Neuronal stem cell (in vitro differentiated cells): ENCODE results near the gene PIGU.
"Not testable (repeated sequence)": the region's sequence is repeated elsewhere in the genome, so short reads cannot be mapped to it uniquely, and the experiment has no call there.

Experiments
- DNase-seq: peaks from one replicate; pipeline ENCODE4 v3.0.0-alpha.2; 2013; ENCODE audit warnings: low spot score
- H2AFZ ChIP-seq: one replicate; pipeline ENCODE4 v1.6.1; 2013; ENCODE audit warnings: mild to moderate bottlenecking, low read length, inconsistent platforms
- H2AK5ac ChIP-seq: 2 replicates; pipeline ENCODE4 v1.6.1; 2013; ENCODE audit warnings: low read depth, mild to moderate bottlenecking, inconsistent platforms, low read length, moderate library complexity, mixed read lengths
- H2BK120ac ChIP-seq: 2 replicates; pipeline ENCODE4 v1.6.1; 2013; ENCODE audit warnings: low read depth, mild to moderate bottlenecking, inconsistent platforms, low read length, moderate library complexity, mixed read lengths
- H2BK12ac ChIP-seq: one replicate; pipeline ENCODE4 v1.6.1; 2013; ENCODE audit warnings: low read length, inconsistent platforms
- H2BK15ac ChIP-seq: 2 replicates; pipeline ENCODE4 v1.6.1; 2013; ENCODE audit warnings: mild to moderate bottlenecking, low read length, inconsistent platforms, mixed read lengths
- H2BK5ac ChIP-seq: one replicate; pipeline ENCODE4 v1.6.1; 2013; ENCODE audit warnings: inconsistent platforms, mild to moderate bottlenecking, low read length, moderate library complexity
- H3K14ac ChIP-seq: one replicate; pipeline ENCODE4 v1.6.1; 2013; ENCODE audit warnings: low read length, inconsistent platforms
- H3K18ac ChIP-seq: 2 replicates; pipeline ENCODE4 v1.6.1; 2013; ENCODE audit warnings: low read length, inconsistent platforms
- H3K23ac ChIP-seq: 2 replicates; pipeline ENCODE4 v1.6.1; 2013; ENCODE audit warnings: low read depth, mild to moderate bottlenecking, mixed read lengths, low read length, inconsistent platforms; ENCODE audit not compliant: poor library complexity
- H3K27ac ChIP-seq: replicated peaks from 3 replicates; pipeline ENCODE4 v1.5.1; 2013; ENCODE audit warnings: low read length, inconsistent platforms
- H3K27me3 ChIP-seq, 3 experiments: 2 replicates each; pipeline ENCODE4 v1.6.1; 2013; ENCODE audit warnings: low read length in 3 of 3, mild to moderate bottlenecking in 2 of 3, inconsistent platforms in 1 of 3, low read depth in 1 of 3, mixed read lengths in 1 of 3, moderate library complexity in 1 of 3; ENCODE audit not compliant: control insufficient read depth in 3 of 3, insufficient read depth in 3 of 3
- H3K36me3 ChIP-seq, 2 donors: replicated peaks in 1 of 2; 2 replicates each; pipeline ENCODE4 v1.6.1; 2013; ENCODE audit warnings: low read length in 2 of 2; ENCODE audit not compliant: control insufficient read depth in 2 of 2, insufficient read depth in 2 of 2
- H3K4ac ChIP-seq: 2 replicates; pipeline ENCODE4 v1.6.1; 2013; ENCODE audit warnings: inconsistent platforms, mild to moderate bottlenecking, low read length, moderate library complexity
- H3K4me1 ChIP-seq, 2 donors: 1 replicate in 1 of 2; 2 replicates in 1 of 2; pipeline ENCODE4 v1.6.1; 2013; ENCODE audit warnings: low read length in 2 of 2, low read depth in 1 of 2; ENCODE audit not compliant: control insufficient read depth in 2 of 2, insufficient read depth in 1 of 2
- H3K4me2 ChIP-seq: one replicate; pipeline ENCODE4 v1.6.1; 2013; ENCODE audit warnings: mild to moderate bottlenecking, low read length, inconsistent platforms; ENCODE audit not compliant: insufficient read depth, poor library complexity, severe bottlenecking
- H3K4me3 ChIP-seq, 2 donors: 2 replicates each; pipeline ENCODE4 v1.5.1; 2013; ENCODE audit warnings: low read length in 2 of 2, mild to moderate bottlenecking in 2 of 2, inconsistent platforms in 1 of 2, moderate library complexity in 1 of 2
- H3K79me1 ChIP-seq: one replicate; pipeline ENCODE4 v1.6.1; 2013; ENCODE audit warnings: low read depth, mild to moderate bottlenecking, inconsistent platforms, low read length, moderate library complexity
- H3K9ac ChIP-seq: one replicate; pipeline ENCODE4 v1.6.1; 2013; ENCODE audit warnings: mild to moderate bottlenecking, low read depth, low read length, inconsistent platforms; ENCODE audit not compliant: poor library complexity
- H3K9me3 ChIP-seq, 2 donors: replicated peaks in 1 of 2; 2 replicates each; pipeline versions ENCODE3 to v1.6.1; 2013; ENCODE audit warnings: low read length in 2 of 2, mild to moderate bottlenecking in 2 of 2, inconsistent platforms in 1 of 2, low read depth in 1 of 2, mixed read lengths in 1 of 2, moderate library complexity in 1 of 2; ENCODE audit not compliant: control insufficient read depth in 2 of 2, insufficient read depth in 1 of 2
- H4K8ac ChIP-seq: one replicate; pipeline ENCODE4 v1.6.1; 2013; ENCODE audit warnings: low read depth, mild to moderate bottlenecking, inconsistent platforms, low read length, moderate library complexity
- H4K91ac ChIP-seq: one replicate; pipeline ENCODE4 v1.6.1; 2013; ENCODE audit warnings: low read length, low read depth, mild to moderate bottlenecking, inconsistent platforms; ENCODE audit not compliant: poor library complexity
- WGBS, 2 donors: extraction: QIAGEN DNeasy Blood & Tissue Kit; methylation state at CpG; one replicate each; pipeline ENCODE4 v1.1.7; 2013; ENCODE audit warnings: missing lambda C conversion rate in 2 of 2, mixed read lengths in 1 of 2; ENCODE audit not compliant: insufficient read length in 2 of 2, insufficient replicate concordance in 1 of 2; ENCODE audit errors: extremely low coverage in 2 of 2; 5-methylcytosine and 5-hydroxymethylcytosine counted together

The PIGU gene

DNA sequence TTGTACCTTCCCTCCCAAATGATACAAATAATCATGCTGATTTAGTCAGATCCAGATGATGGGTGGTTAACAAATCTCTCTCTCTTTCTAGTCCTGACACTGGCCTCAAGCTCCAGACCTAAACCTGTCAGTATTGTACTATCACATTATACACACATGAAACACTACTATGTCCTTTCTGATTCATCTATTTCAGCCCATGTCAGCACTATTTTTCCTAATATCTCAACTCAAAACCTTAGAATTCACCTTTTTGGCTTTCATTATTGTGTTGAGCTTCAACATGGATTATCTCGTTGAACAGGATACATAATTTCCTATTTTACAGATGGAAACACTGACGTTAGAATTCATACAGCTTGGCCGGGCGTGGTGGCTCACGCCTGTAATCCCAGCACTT lies 3.5 kb downstream of the PIGU start:
- Histone ChIP-seq H3K18ac (no peak overlapping the region), H3K4me2 (no peak overlapping the region), H2BK12ac (no peak overlapping the region), H3K79me1 (no peaks in the 10 kb centered on the region), H3K36me3 (no peaks in the 10 kb centered on the region), H4K8ac (no peak overlapping the region), H2AFZ (no peak overlapping the region), H3K23ac (no peak overlapping the region), H3K9ac (no peak overlapping the region), H2BK5ac (no peak overlapping the region), H3K27me3 (no peaks in the 10 kb centered on the region), H3K14ac (no peak overlapping the region), H2BK15ac (no peak overlapping the region), H2BK120ac (no peak overlapping the region), H3K4me3 (no peak overlapping the region), H3K27ac (no peak overlapping the region), H3K9me3 (peaks cover 0 to 4% of the 10 kb centered on the region in 2 donors), H2AK5ac (no peak overlapping the region), H4K91ac (no peak overlapping the region), H3K4me1 (no peaks in the 10 kb centered on the region), H3K4ac (no peak overlapping the region)
- no peak for DNase-seq
- no CpG with 5 or more reads among the region's 5 CpGs for WGBS, 2 donors

DNA sequence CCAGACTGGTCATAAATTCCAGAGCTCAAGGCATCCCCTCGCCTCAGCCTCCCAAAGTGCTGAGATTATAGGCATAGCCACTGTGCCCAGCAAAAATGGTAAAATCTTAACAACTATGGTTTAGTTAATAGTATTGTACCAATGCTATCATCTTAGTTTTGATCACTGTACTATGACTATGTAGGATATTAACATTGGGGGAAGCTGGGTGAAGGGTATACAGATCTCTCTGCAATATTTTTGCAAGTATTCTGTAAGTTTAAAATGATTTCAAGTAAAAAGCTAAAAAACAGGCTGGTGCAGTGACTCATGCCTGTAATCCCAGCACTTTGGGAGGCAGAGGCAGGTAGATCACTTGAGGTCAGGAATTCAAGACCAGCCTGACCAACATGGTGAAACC lies 7.8 kb downstream of the PIGU start:
- Histone ChIP-seq H3K23ac (no peak overlapping the region), H3K4me3 (no peak overlapping the region), H3K79me1 (peaks cover 3% of the 10 kb centered on the region), H3K4me1 (no peaks in the 10 kb centered on the region), H3K9me3 (peaks cover 0 to 4% of the 10 kb centered on the region in 2 donors), H2AK5ac (no peak overlapping the region), H2BK15ac (no peak overlapping the region), H3K27me3 (no peaks in the 10 kb centered on the region), H3K14ac (no peak overlapping the region), H3K18ac (no peak overlapping the region), H2BK12ac (no peak overlapping the region), H3K4ac (no peak overlapping the region), H4K91ac (no peak overlapping the region), H3K27ac (no peak overlapping the region), H2BK5ac (no peak overlapping the region), H3K4me2 (no peak overlapping the region), H2AFZ (no peak overlapping the region), H3K36me3 (no peaks in the 10 kb centered on the region), H4K8ac (no peak overlapping the region), H2BK120ac (no peak overlapping the region), H3K9ac (no peak overlapping the region)
- no peak for DNase-seq
- no CpG with 5 or more reads among the region's 1 CpG for WGBS, 2 donors

DNA sequence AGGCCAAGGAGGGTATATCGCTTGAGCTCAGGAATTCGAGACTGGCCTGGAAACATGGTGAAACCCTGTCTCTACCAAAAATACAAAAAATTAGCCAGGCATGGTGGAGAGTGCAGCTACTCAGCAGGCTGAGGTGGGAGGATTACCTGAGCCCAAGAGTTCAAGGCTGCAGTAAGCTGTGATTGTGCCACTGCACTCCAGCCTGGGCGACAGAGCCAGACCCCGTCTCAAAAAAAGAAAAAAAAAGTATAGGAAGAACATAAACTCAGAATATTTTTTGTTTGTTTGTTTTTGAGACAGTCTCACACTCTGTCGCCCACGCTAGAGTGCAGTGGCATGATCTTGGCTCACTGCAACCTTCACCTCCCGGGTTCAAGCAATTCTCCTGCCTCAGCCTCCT lies 12.1 kb downstream of the PIGU start:
- not testable (repeated sequence) for H3K4me1 ChIP-seq, H3K9ac ChIP-seq, H3K4me3 ChIP-seq, H3K27ac ChIP-seq, H2BK5ac ChIP-seq, H2AFZ ChIP-seq, H4K8ac ChIP-seq, H2BK12ac ChIP-seq, H3K79me1 ChIP-seq, H3K4me2 ChIP-seq, H3K18ac ChIP-seq, H3K27me3 ChIP-seq, H3K4ac ChIP-seq, H2BK15ac ChIP-seq, DNase-seq, H3K36me3 ChIP-seq, H3K23ac ChIP-seq, H2BK120ac ChIP-seq, H2AK5ac ChIP-seq, H4K91ac ChIP-seq, H3K14ac ChIP-seq, H3K9me3 ChIP-seq
- WGBS, 2 donors = no CpG with 5 or more reads among the region's 7 CpGs

DNA sequence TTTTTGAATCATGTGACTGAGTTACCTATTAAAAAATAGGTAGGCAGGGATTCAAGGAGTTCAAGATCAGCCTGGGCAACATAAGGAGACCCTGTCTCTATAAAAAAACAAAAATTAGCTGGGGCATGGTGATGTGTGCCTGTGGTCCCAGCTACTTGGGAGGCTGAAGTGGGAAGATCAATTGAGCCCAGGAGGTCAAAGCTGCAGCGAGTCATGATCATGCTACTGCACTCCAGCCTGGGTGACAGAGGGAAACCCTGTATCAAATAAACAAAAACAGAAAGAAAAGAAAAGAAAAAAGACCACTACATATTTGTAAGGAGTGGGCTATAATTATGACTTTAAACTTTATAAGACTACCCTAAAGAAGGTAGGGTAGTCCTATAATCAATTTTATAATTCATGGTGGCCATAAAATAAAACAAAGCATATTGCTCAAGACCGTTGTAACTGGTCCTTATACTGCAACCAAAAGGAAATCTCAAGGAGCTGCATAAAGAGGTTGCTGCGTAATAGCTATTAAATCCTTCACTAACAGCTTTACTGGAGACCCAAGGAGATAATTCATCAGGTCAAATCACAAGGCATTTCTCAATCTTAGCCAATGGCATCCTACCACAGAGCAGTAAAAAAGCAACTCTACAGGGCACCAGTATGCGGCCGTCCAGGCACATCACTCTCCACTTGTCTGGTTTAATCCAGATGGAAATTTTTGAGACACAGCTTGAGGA lies 13.5 kb downstream of the PIGU start:
- Histone ChIP-seq H2BK12ac (no peak overlapping the region), H3K23ac (no peak overlapping the region), H4K91ac (no peak overlapping the region), H2BK5ac (no peak overlapping the region), H3K36me3 (peaks cover 0 to 3% of the 10 kb centered on the region in 2 donors), H2BK15ac (no peak overlapping the region), H3K79me1 (peaks cover 3% of the 10 kb centered on the region), H2AK5ac (no peak overlapping the region), H3K9ac (no peak overlapping the region), H3K4me2 (no peak overlapping the region), H3K4me1 (no peaks in the 10 kb centered on the region), H3K9me3 (no peaks in the 10 kb centered on the region), H3K14ac (no peak overlapping the region), H3K18ac (no peak overlapping the region), H4K8ac (no peak overlapping the region), H2AFZ (no peak overlapping the region), H3K4ac (no peak overlapping the region), H3K27me3 (no peaks in the 10 kb centered on the region), H3K27ac (no peak overlapping the region), H2BK120ac (no peak overlapping the region), H3K4me3 (no peak overlapping the region)
- no CpG with 5 or more reads among the region's 5 CpGs for WGBS, 2 donors
- DNase-seq = no peak
